HEK293 (cell line): Measurements from ENCODE around the gene GPR137C.

Experiments
- CTCF ChIP-seq: fragments of 450-650 bp; formaldehyde crosslinking; IDR thresholded peaks from 2 replicates; pipeline ENCODE4 v1.5.1; 2016; ENCODE audit warnings: missing biosample characterization, missing genetic modification characterization
- HOXA7 ChIP-seq: sonication (generic); formaldehyde crosslinking; IDR thresholded peaks from 2 replicates; pipeline ENCODE4 v1.8.1; 2022; ENCODE audit warnings: missing genetic modification reagents, borderline replicate concordance
- PRDM1 ChIP-seq: fragments of 450-650 bp; formaldehyde crosslinking; IDR thresholded peaks from 2 replicates; pipeline ENCODE4; 2016; ENCODE audit warnings: missing biosample characterization, missing genetic modification characterization
- ZNF121 ChIP-seq: fragments of 450-650 bp; formaldehyde crosslinking; IDR thresholded peaks from 2 replicates; pipeline ENCODE4 v1.5.1; 2016; ENCODE audit warnings: missing biosample characterization, missing genetic modification characterization
- ZNF132 ChIP-seq: fragments of 450-650 bp; formaldehyde crosslinking; IDR thresholded peaks from 2 replicates; pipeline ENCODE4 v1.5.1; 2017; ENCODE audit warnings: missing biosample characterization, missing genetic modification characterization, borderline replicate concordance
- ZNF274 ChIP-seq, 2 experiments: fragments of 200-500 bp in 1 of 2; fragments of 450-650 bp in 1 of 2; sonication (Bioruptor generic) in 1 of 2; formaldehyde crosslinking in 1 of 2; IDR thresholded peaks; 2 replicates each; pipeline versions ENCODE4 v1.5.1 to v1.6.1; 2014 to 2016; ENCODE audit warnings: borderline replicate concordance in 1 of 2, inconsistent platforms in 1 of 2, low read length in 1 of 2, missing biosample characterization in 1 of 2, missing genetic modification characterization in 1 of 2
- ZNF398 ChIP-seq: fragments of 450-650 bp; formaldehyde crosslinking; IDR thresholded peaks from 2 replicates; pipeline ENCODE4 v1.5.1; 2017; ENCODE audit warnings: missing biosample characterization, missing genetic modification characterization
- ZNF404 ChIP-seq: fragments of 450-650 bp; formaldehyde crosslinking; IDR thresholded peaks from 2 replicates; pipeline ENCODE4 v1.5.1; 2017; ENCODE audit warnings: missing biosample characterization, missing genetic modification characterization
- ZNF791 ChIP-seq: fragments of 450-650 bp; formaldehyde crosslinking; IDR thresholded peaks from 2 replicates; pipeline ENCODE4 v1.5.1; 2016; ENCODE audit warnings: missing biosample characterization, missing genetic modification characterization

GRCh38 chr14:52583544-52583943 is 30.9 kb downstream of the GPR137C start:
- TF ChIP-seq CTCF (tag by site-specific recombination) (no peak), PRDM1 (tag by site-specific recombination) (no peak), ZNF132 (tag by site-specific recombination) (no peak), ZNF398 (no peak), HOXA7 (CRISPR knock-in tag) (no peak), ZNF404 (tag by site-specific recombination) (no peak), ZNF791 (tag by site-specific recombination) (no peak), ZNF274 (IDR thresholded peaks at IDR 0.05; ENCODE audit: low read length) (no peak), ZNF274 (tag by site-specific recombination; IDR thresholded peaks at IDR 0.05; ENCODE audit: borderline replicate concordance) (no peak), ZNF121 (tag by site-specific recombination) (no peak)
